T-helper 1 cell treated with Interleukin-12 subunit alpha and Interleukin-12 subunit beta and Interleukin-4 antibody, amounts not matched to agents 30 μg/mL and 1 μg/mL, for 36 hours (primary cell): ENCODE results near the gene CNKSR2.

Source experiments
- H3K27ac Mint-ChIP-seq: one replicate; pipeline ENCODE4 v1.8.0; 2021; ENCODE audit warnings: mild to moderate bottlenecking, mixed read lengths
- H3K27me3 Mint-ChIP-seq: one replicate; pipeline ENCODE4 v1.8.0; 2021; ENCODE audit warnings: low read depth, mixed read lengths
- H3K36me3 Mint-ChIP-seq: one replicate; pipeline ENCODE4 v1.8.0; 2021; ENCODE audit warnings: low read depth, mixed read lengths
- H3K4me1 Mint-ChIP-seq: one replicate; pipeline ENCODE4 v1.8.0; 2021; ENCODE audit warnings: low read depth, mixed read lengths
- H3K4me3 Mint-ChIP-seq: one replicate; pipeline ENCODE4 v1.8.0; 2021; ENCODE audit warnings: mild to moderate bottlenecking, moderate library complexity, mixed read lengths
- H3K9me3 Mint-ChIP-seq: one replicate; pipeline ENCODE4 v1.8.0; 2021; ENCODE audit warnings: mixed read lengths

The CNKSR2 gene

DNA sequence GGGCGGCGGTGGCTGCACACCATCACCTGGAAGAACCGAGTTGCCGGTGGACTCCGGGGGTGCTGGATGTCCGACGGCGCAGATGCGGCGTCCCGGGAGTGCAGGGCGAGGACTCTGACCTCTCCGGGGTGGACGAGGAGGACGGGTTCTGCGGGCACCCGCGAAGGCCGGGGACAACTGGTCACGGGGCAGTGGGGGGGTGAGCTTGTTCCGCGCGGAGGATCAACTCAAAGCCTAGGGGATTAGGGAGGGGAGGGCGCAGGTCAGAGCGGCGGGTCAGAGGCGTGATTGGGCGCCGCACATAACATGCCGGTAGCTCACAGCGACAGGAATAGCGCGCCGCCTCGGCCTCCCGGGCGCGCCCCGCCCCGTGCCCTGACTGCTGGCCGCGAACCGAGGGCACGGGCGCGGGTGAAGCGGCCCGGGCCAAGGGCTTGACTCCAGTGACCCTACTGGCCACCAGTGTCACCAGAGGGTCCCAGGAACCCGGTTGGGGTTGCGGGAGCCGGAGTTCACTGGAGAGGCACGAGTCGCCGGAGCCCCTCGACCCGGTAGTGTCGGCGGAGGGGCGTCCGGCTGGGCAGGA, 284.0 kb downstream of the CNKSR2 start, which contains the start of gene KLHL34:
Gene KLHL34, minus strand, starts transcription at position 179 of the 586 bp plus-strand sequence. CDS start 542 bp downstream, outside the sequence.
- Mint-ChIP-seq H3K4me1 (peaks cover 2% of the 10 kb centered on the region), H3K9me3 (no peaks in the 10 kb centered on the region), H3K4me3 (peak within 1 kb of the TSS; percentile 42), H3K27ac (peak within 1 kb of the TSS; percentile 26), H3K36me3 (no peaks in the 10 kb centered on the region), H3K27me3 (peaks cover 8% of the 10 kb centered on the region)

DNA sequence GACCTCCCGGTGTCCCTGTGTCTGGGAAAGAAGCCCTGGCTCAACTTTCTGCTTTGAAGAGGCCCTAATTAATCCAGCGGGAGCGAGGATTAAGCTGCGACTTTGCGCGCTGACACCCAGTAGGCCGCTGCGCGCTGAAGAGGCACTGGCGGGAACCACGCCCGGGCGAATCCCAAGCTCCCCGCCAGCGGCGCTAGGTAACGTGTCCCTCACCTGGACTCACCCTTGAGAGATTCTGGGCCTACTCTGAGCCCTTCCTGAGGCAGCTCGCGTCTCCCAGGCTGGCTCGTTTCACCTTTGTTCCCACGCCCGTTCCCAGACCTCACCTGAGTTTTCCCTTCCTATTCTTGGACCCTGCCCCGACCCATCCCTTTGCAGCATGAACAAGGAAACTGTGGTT, 284.5 kb downstream of the CNKSR2 start:
- Mint-ChIP-seq H3K27ac (no peak overlapping the region), H3K4me1 (peaks cover 2% of the 10 kb centered on the region), H3K36me3 (no peaks in the 10 kb centered on the region), H3K4me3 (no peak overlapping the region), H3K9me3 (no peaks in the 10 kb centered on the region), H3K27me3 (peaks cover 9% of the 10 kb centered on the region)

DNA sequence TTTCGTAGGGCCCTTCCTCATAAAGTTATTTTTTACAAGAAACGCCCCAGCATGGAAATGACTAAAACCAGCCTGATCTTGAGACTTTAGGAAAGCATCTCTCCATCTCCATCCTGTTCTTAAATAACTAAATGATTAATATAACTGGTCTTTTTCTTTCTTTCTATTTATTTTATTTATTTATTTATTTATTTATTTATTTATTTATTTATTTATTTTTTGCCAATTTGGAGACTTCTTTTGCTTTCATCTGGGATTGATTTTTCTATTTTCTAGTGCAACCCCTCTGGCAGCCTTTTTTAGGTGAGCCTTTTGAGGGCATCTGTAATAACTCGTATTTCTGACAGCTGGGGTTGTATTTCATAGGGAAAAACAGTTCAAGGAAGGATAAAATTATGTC, 285.1 kb downstream of the CNKSR2 start:
- H3K4me1 Mint-ChIP-seq, result peaks cover 2% of the 10 kb centered on the region
- no peaks in the 10 kb centered on the region for H3K9me3 Mint-ChIP-seq
- no peaks in the 10 kb centered on the region for H3K36me3 Mint-ChIP-seq
- H3K4me3 Mint-ChIP-seq, result peak overlapping the region; percentile 42
- H3K27me3 Mint-ChIP-seq, result peaks cover 11% of the 10 kb centered on the region
- H3K27ac Mint-ChIP-seq, result no peak overlapping the region

DNA sequence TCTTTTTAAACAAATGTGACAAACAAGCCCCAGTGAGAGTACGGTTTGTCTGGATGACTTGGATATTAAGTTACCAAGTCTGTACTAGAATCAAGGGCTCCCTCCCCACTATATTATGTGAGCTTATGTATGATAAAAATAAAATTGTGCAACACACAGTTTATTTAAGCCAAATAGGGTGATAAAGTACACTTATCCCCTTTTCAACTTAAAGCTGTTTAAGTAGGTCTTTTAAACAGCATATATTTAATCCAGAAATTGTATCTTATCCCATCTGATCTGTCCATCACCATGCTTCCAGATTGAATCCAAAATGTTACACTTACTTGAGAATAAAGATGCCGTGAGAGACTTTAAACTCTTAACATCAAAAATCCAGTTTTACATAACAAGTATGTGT, 285.9 kb downstream of the CNKSR2 start:
- no peaks in the 10 kb centered on the region for H3K36me3 Mint-ChIP-seq
- peaks cover 14% of the 10 kb centered on the region for H3K27me3 Mint-ChIP-seq
- H3K4me1 Mint-ChIP-seq, result peaks cover 2% of the 10 kb centered on the region
- H3K4me3 Mint-ChIP-seq, result no peak overlapping the region
- H3K9me3 Mint-ChIP-seq, result no peaks in the 10 kb centered on the region
- no peak overlapping the region for H3K27ac Mint-ChIP-seq

DNA sequence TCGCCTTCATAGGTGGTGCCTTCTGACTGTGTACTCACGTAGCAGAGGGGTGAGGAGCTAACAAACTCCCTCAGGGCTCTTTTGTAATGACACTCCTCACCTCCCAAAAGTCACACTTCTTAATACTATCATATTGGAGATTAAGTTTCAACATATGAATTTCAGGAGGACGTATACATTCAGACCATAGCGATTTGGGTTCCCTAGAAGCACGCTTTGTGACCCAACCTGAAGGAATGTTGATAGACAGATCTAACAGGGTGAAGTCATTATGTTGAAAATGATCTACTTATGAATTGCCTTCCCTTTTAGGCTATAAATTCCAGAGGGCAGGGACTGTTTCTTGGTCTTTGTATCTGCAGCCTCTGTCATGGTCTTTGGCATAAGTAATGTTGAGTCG, 287.1 kb downstream of the CNKSR2 start:
- H3K4me3 Mint-ChIP-seq, result no peak overlapping the region
- no peaks in the 10 kb centered on the region for H3K36me3 Mint-ChIP-seq
- H3K4me1 Mint-ChIP-seq, result peaks cover 2% of the 10 kb centered on the region
- peaks cover 14% of the 10 kb centered on the region for H3K27me3 Mint-ChIP-seq
- no peaks in the 10 kb centered on the region for H3K9me3 Mint-ChIP-seq
- H3K27ac Mint-ChIP-seq, result no peak overlapping the region

DNA sequence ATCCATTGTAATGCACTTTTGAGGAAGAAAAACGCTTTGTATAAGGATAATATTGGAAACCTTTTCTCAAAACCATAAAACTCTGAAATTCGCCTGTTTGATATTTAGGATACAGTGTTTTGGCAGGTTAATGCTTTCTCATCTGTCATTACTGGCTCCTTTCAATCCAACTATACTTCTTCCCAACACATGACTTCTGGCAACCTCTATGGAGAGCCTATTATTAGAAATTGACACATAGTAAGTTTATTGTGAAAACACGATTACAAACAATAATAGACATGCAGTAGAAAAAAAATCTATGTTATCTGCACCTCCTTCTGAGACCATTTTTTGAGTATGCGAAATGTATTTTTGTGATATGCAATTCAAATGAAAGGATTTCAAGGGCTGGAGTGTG, 288.5 kb downstream of the CNKSR2 start:
- no peaks in the 10 kb centered on the region for H3K36me3 Mint-ChIP-seq
- H3K4me3 Mint-ChIP-seq, result no peak overlapping the region
- H3K27me3 Mint-ChIP-seq, result peaks cover 14% of the 10 kb centered on the region
- H3K27ac Mint-ChIP-seq, result no peak overlapping the region
- H3K4me1 Mint-ChIP-seq, result peaks cover 2% of the 10 kb centered on the region
- no peaks in the 10 kb centered on the region for H3K9me3 Mint-ChIP-seq

DNA sequence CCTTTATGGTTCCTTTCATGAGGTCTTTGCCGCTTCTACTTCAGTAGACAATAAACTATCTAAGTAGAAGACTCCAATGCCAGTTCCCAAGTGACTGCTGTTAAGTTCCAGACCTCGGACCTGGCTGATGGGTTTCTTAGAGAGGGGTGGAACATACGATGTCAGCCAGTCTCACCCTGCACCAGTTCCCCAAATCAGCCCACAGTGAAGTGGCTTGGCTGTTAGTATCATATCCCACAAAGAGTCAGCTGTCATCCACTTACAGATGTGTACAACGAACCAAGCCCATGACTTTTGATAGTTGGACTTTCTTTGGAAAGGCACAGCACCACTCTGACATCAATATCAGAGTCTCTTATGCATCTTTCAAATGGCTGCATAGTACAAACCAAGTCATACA, 292.0 kb downstream of the CNKSR2 start:
- Mint-ChIP-seq H3K4me1 (no peaks in the 10 kb centered on the region), H3K9me3 (no peaks in the 10 kb centered on the region), H3K27ac (no peak overlapping the region), H3K36me3 (no peaks in the 10 kb centered on the region), H3K27me3 (peaks cover 6% of the 10 kb centered on the region), H3K4me3 (no peak overlapping the region)

DNA sequence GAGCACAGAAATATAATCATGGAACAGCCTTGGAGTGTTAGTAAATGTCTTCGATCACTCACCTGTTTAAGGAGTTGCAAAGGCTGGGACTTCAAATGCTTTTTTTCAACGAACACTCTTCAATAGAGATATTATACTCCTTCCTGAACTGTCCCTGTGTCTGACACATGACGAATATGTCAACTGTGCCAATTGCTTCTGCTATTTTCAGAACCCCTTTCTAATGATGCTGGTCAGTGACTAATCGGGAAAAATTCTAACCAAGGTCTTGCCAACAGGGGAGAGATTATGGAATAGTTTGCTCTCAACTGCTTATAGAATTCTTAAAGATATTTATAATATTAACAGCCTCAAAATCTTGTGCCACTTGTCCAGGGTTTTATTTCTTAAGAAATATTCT, 292.5 kb downstream of the CNKSR2 start:
- no peaks in the 10 kb centered on the region for H3K4me1 Mint-ChIP-seq
- H3K36me3 Mint-ChIP-seq, result no peaks in the 10 kb centered on the region

DNA sequence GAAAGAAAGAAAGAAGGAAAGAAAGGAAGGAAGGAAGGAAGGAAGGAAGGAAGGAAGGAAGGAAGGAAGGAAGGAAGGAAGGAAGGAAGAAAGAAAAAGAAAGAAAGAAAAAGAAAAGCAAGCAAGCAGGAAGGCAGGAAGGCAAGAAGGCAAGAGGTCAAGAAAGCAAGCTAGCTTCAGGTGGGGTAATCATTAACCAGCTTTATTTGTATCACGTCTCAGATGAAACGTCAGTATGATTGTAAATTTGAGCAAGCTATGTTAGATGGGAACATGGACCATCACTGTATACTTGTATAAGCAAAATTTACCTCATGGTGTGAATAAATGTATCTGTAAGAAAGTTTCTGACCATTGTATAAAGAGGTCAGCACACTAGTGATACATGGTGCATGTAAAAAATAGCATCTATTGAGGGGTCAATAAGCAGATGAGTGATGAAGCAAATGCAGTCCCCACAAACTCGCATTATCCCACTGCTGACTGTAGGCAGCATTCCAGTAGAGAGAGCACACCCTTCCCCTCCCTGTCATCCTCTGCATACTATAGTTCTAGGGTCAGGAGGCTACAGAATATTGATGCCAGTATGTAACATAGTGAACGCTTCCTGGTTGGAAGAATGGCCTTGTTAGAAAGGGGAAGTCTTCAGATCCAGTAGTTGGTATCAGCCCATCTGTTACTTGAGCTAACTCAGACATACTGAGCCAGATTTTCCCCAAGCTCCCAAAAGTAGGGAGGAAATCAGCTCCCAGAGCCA, 300.4 kb downstream of the CNKSR2 start:
- no peaks in the 10 kb centered on the region for H3K9me3 Mint-ChIP-seq
- no peaks in the 10 kb centered on the region for H3K27me3 Mint-ChIP-seq
- H3K27ac Mint-ChIP-seq, result no peak overlapping the region
- H3K4me1 Mint-ChIP-seq, result no peaks in the 10 kb centered on the region
- H3K36me3 Mint-ChIP-seq, result no peaks in the 10 kb centered on the region
- no peak overlapping the region for H3K4me3 Mint-ChIP-seq

More for the DNA sequence above, 292.5 kb downstream of the CNKSR2 start:
- Mint-ChIP-seq H3K4me3 (no peak overlapping the region), H3K27ac (no peak overlapping the region), H3K9me3 (no peaks in the 10 kb centered on the region), H3K27me3 (peaks cover 6% of the 10 kb centered on the region)

DNA sequence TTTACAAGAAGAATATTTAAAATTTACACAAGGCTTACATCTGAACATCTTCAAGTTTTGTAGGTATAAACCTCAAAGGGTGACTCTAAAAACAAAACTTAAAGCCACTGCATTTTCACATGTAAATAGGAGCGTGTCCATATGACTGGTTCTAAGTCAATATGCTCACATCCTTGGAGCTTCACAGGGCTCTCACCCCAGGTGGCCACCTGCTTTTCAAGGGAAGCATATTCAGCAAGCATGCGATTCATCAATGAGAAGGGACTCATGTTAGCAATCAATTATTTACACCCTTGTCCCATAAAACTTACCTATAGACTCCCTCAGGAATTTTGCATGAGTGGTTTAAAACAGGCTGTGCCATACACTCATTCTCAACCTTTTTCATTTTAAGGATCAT, 301.7 kb downstream of the CNKSR2 start:
- H3K27me3 Mint-ChIP-seq, result no peaks in the 10 kb centered on the region
- H3K4me1 Mint-ChIP-seq, result no peaks in the 10 kb centered on the region
- no peak overlapping the region for H3K4me3 Mint-ChIP-seq
- no peaks in the 10 kb centered on the region for H3K36me3 Mint-ChIP-seq
- H3K9me3 Mint-ChIP-seq, result no peaks in the 10 kb centered on the region
- no peak overlapping the region for H3K27ac Mint-ChIP-seq

DNA sequence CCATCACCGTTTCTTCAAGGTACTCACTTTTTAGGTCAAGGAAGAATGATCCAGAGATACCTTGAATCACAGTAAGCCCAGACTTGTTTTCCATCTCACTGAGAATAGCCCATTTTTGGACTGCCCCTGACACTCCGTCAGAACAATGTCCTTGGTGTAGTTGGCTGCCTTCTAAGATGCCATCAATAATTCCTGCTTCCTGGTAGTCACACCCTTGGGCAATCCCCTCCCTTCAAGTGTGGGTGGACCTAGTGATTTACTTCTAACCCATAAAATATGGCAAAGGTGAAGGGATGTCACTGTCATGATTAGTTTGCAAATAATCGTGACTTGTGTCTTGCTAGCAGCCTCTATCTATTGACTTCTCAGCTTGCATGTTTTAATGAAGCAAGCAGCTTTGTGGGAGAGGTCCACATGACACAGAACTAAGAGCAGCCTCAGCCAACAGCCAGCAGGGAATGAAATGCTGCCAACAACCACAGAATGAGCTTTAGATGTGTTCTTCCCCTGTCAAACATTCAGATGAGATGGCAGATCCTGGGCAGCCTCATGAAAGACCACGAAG, 303.9 kb downstream of the CNKSR2 start:
- Mint-ChIP-seq H3K4me3 (no peak overlapping the region), H3K36me3 (no peaks in the 10 kb centered on the region), H3K27me3 (no peaks in the 10 kb centered on the region), H3K27ac (no peak overlapping the region), H3K9me3 (no peaks in the 10 kb centered on the region), H3K4me1 (no peaks in the 10 kb centered on the region)

DNA sequence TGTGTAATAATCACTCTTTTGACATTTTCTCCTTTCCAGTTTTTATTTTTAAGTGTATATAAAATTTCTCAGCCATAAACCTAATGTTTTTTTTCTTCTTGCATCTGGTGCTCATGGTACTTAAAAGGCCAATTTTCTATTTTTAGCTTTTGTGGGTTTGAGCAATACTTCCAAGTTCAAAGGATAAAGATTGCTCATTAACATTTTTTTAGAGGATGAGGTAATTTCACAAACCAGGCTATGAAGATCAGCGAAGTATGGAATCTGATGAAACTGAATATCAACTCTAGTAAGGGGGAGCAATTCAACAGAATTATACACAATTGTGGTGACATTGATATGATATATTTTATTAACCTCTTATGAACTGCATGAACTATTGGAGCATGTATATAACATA, 309.7 kb downstream of the CNKSR2 start:
- peaks cover 3% of the 10 kb centered on the region for H3K27me3 Mint-ChIP-seq
- no peaks in the 10 kb centered on the region for H3K36me3 Mint-ChIP-seq
- no peak overlapping the region for H3K4me3 Mint-ChIP-seq
- no peaks in the 10 kb centered on the region for H3K4me1 Mint-ChIP-seq
- H3K27ac Mint-ChIP-seq, result no peak overlapping the region
- no peaks in the 10 kb centered on the region for H3K9me3 Mint-ChIP-seq

DNA sequence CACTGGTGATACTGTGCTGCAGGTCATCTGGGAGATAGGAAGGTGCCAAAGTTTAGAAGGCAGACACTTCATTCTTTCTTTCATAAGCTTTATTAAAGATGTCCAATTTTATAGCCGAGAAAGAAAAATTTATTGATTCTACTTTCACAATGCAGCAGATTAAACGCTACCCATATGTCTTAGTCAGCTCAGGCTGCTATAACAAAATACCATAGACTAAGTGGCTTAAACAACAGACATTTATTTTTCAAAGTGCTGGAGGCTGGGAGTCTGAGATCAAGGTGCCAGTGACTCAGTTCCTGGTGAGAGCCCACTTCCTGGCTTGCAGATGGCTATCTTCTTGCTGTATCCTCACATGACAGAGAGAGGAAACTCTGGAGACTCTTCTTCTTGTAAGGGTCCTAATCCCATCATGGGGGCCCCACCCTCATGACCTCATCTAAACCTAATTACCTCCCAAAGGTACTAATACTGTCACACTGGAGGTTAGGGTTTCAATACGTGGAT, 317.3 kb downstream of the CNKSR2 start:
- no peaks in the 10 kb centered on the region for H3K27me3 Mint-ChIP-seq
- H3K9me3 Mint-ChIP-seq, result no peaks in the 10 kb centered on the region
- no peaks in the 10 kb centered on the region for H3K36me3 Mint-ChIP-seq
- no peak overlapping the region for H3K27ac Mint-ChIP-seq
- H3K4me1 Mint-ChIP-seq, result peaks cover 2% of the 10 kb centered on the region
- no peak overlapping the region for H3K4me3 Mint-ChIP-seq

DNA sequence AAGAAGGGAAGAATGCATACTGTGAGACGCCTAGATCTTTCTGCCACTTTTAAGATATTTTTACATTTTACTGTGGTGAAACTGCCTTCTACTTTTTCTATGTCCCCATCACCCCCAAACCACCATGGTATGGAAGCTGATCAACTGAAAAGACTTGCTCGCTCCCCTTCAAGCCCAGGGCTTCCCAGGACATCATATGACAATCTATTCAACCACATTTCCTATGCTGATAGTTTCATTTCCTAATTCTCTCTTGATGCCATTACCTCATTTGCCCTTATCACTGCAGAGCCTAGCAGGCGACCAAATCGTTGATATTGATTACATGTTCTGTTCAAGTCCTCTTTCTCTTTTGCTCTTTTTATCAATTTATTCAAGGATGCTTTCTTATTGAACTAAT, 324.1 kb downstream of the CNKSR2 start:
- no peaks in the 10 kb centered on the region for H3K27me3 Mint-ChIP-seq
- no peaks in the 10 kb centered on the region for H3K4me1 Mint-ChIP-seq
- no peaks in the 10 kb centered on the region for H3K36me3 Mint-ChIP-seq
- no peak overlapping the region for H3K27ac Mint-ChIP-seq
- H3K4me3 Mint-ChIP-seq, result no peak overlapping the region
- H3K9me3 Mint-ChIP-seq, result no peaks in the 10 kb centered on the region

DNA sequence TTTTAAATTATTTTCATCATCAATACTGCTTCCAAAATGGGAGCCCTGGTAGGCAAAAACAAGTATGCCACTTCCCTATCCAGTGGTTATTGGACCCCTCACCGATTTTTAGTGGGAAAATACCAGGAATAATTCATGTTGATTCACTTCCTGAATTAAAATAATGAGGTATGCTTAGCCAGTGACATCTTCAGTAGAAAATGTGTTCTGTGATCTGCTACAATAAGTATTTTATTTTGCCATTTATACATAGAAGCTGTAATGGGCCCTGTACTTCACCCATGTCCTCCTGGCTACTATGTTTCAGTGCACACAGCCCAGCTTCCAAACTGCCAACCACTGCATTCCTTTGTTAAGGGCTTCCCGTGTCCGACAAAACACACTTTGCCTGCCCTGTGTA, 324.9 kb downstream of the CNKSR2 start:
- no peaks in the 10 kb centered on the region for H3K4me1 Mint-ChIP-seq
- no peaks in the 10 kb centered on the region for H3K27me3 Mint-ChIP-seq
- H3K4me3 Mint-ChIP-seq, result no peak overlapping the region
- H3K36me3 Mint-ChIP-seq, result no peaks in the 10 kb centered on the region
- no peak overlapping the region for H3K27ac Mint-ChIP-seq
- no peaks in the 10 kb centered on the region for H3K9me3 Mint-ChIP-seq
